SK-N-MC (cell line): ENCODE results near the gene ZNF335.

Experiments used
- EZH2 ChIP-seq: fragments of 200-600 bp; sonication (generic); IDR thresholded peaks from one replicate; pipeline ENCODE4 v1.6.1; 2017; ENCODE audit warnings: antibody characterized with exemption
- FOXP2 ChIP-seq: optimal IDR thresholded peaks from 2 replicates; pipeline ENCODE3; 2011; ENCODE audit warnings: mild to moderate bottlenecking, moderate library complexity; ENCODE audit not compliant: insufficient read depth; ENCODE audit errors: extremely low read length, control extremely low read depth
- POLR2AphosphoS5 ChIP-seq: IDR thresholded peaks from 2 replicates; pipeline ENCODE4 v1.6.1; 2012; ENCODE audit warnings: mild to moderate bottlenecking, low read depth, low read length, borderline replicate concordance

GRCh38 chr20:45949542-45950329 is 22.3 kb downstream of the ZNF335 start:
- no peak for TF ChIP-seq POLR2AphosphoS5
- no peak for TF ChIP-seq EZH2
- no peak for TF ChIP-seq FOXP2
